ENCODE data around the gene GALNT2.

The GALNT2 gene

GRCh38 chr1:230248016-230248888 lies 181.2 kb downstream of the GALNT2 start:
- no peak for DNase-seq

- DNase-seq: no peak
Measured at GRCh38 chr1:230248889-230249270, 181.8 kb downstream of the GALNT2 start.

- DNase-seq: no peak
Measured at GRCh38 chr1:230249695-230250480, 182.8 kb downstream of the GALNT2 start.

GRCh38 chr1:230250666-230251065 lies 183.6 kb downstream of the GALNT2 start:
- DNase-seq: no peak

GRCh38 chr1:230251644-230252191 lies 184.7 kb downstream of the GALNT2 start:
- no peak for DNase-seq

GRCh38 chr1:230253150-230253549 lies 186.1 kb downstream of the GALNT2 start:
- DNase-seq: no peak

GRCh38 chr1:230254265-230254664 lies 187.2 kb downstream of the GALNT2 start:
- DNase-seq: no peak

- no peak for DNase-seq
Measured at GRCh38 chr1:230255116-230255515, 188.1 kb downstream of the GALNT2 start.

- no peak for DNase-seq
Measured at GRCh38 chr1:230255991-230256390, 189.0 kb downstream of the GALNT2 start.

- no peak for DNase-seq
Measured at GRCh38 chr1:230256896-230257295, 189.9 kb downstream of the GALNT2 start.

GRCh38 chr1:230259621-230260020 lies 192.6 kb downstream of the GALNT2 start:
- no peak for DNase-seq

- DNase-seq: no peak
Measured at GRCh38 chr1:230260831-230261230, 193.8 kb downstream of the GALNT2 start.

GRCh38 chr1:230261928-230262650 lies 195.1 kb downstream of the GALNT2 start:
- DNase-seq: no peak

GRCh38 chr1:230262867-230263567 lies 196.0 kb downstream of the GALNT2 start:
- DNase-seq: no peak

- no peak for DNase-seq
Measured at GRCh38 chr1:230263568-230264195, 196.6 kb downstream of the GALNT2 start.

- no peak for DNase-seq
Measured at GRCh38 chr1:230264342-230264741, 197.3 kb downstream of the GALNT2 start.

GRCh38 chr1:230265200-230266115 lies 198.4 kb downstream of the GALNT2 start:
- DNase-seq: no peak

GRCh38 chr1:230266456-230266855 lies 199.4 kb downstream of the GALNT2 start:
- no peak for DNase-seq

- DNase-seq: peak; percentile 23 to 59
Measured at GRCh38 chr1:230267338-230268065, 200.5 kb downstream of the GALNT2 start.

Measured in NCI-H526 (cell line).